Measurements from ENCODE around the gene TMEM258. TPM values are rescaled to one million over a fixed set of nuclear protein-coding genes. Genes with fewer than 3 reads are reported as not detected.

The TMEM258 gene
- total RNA-seq, 2 donors from 2014 or later = 119 to 133 TPM

- Mint-ChIP-seq H3K4me3 (no peak overlapping the region), H3K4me1 (ENCODE audit: low read depth in 2 of 2) (peaks cover 0 to 21% of the 10 kb centered on the region in 2 donors), H3K27ac (no peak overlapping the region), H3K27me3 (no peaks in the 10 kb centered on the region), H3K36me3 (no peaks in the 10 kb centered on the region), H3K9me3 (no peaks in the 10 kb centered on the region)
- ATAC-seq = no peak
- DNase-seq (ENCODE audit: low spot score) = no peak
These were observed 20.4 kb downstream of the TMEM258 start for GRCh38 chr11:61771985-61772455.

DNA sequence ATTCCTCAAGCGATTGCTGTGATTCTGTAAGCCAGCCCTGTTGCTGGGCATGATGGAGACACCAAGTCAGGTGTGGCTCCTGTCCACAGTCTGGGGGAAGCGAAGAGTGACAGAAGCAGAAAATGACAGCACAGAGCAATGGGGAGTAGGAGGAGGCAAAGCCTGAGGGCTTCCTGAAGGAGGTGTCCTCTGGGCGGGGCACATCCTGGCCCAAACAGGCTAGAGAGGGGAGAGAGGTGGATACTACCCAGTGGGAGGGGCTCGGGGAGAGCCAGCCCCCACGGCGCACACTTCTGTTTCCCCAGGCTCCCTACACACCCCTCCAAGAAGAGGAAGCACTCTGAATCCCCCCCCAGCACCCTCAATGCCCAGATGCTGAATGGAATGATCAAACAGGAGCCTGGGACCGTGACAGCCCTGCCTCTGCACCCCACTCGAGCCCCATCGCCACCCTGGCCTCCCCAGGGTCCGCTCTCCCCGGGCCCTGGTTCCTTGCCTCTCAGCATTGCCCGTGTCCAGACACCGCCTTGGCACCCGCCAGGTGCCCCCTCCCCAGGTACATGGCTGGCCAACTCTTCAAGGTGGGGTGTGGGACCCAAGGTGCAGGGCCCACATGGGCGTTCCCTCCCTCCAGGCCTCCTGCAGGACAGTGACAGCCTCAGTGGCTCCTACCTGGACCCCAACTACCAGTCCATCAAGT lies 21.1 kb downstream of the TMEM258 start:
- H3K27me3 Mint-ChIP-seq = no peaks in the 10 kb centered on the region
- H3K36me3 Mint-ChIP-seq = no peaks in the 10 kb centered on the region
- no peak overlapping the region for H3K27ac Mint-ChIP-seq
- no peaks in the 10 kb centered on the region for H3K9me3 Mint-ChIP-seq
- no peak for ATAC-seq
- H3K4me3 Mint-ChIP-seq = no peak overlapping the region
- DNase-seq (ENCODE audit: low spot score) = no peak
- peaks cover 0 to 17% of the 10 kb centered on the region in 2 donors for H3K4me1 Mint-ChIP-seq (ENCODE audit: low read depth in 2 of 2)

GRCh38 chr11:61769946-61770683 lies 22.3 kb downstream of the TMEM258 start:
- Mint-ChIP-seq H3K4me1 (ENCODE audit: low read depth in 2 of 2) (peaks cover 0 to 7% of the 10 kb centered on the region in 2 donors), H3K4me3 (no peak overlapping the region), H3K27ac (no peak overlapping the region), H3K9me3 (no peaks in the 10 kb centered on the region), H3K36me3 (no peaks in the 10 kb centered on the region), H3K27me3 (no peaks in the 10 kb centered on the region)
- ATAC-seq (no peak), DNase-seq (ENCODE audit: low spot score) (no peak)

DNA sequence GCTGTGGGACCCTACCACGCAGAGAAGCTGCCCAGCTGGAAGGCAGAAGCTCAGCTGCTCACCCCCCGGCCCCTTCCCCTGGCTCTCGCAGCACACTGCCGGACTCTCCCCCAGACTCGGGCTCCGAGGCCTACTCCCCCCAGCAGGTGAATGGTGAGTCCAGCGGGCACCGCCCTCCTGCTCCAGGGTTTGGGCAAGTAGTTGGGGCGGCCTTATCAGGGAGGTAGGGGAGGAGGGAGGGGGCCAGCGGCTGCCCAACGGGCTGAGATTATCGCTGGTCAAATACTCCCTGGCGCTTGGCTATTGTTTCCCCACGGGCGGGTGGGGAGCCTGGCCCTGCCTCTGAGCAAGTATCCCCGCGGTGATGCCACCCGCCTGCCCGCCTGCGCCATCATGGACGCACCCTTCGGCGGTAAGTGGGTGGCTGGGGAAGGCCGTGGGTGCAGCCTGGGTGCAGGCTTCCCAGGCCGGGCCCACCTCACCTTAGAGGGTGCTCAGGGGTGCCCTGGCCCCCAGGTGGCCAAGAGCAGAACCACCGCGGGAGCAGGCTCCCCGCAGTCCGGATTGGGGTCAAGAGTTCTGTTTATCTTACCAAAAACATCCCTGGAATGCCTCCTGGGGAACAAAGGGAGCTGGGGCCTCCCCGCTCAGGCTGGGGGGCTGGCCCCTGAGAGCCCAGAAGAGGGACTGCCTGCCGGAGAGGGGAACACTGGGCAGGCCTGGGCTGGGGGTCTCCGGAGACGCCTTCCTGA lies 23.1 kb downstream of the TMEM258 start:
- H3K4me3 Mint-ChIP-seq = no peak overlapping the region
- H3K9me3 Mint-ChIP-seq = no peaks in the 10 kb centered on the region
- H3K4me1 Mint-ChIP-seq (ENCODE audit: low read depth in 2 of 2) = peaks cover 0 to 3% of the 10 kb centered on the region in 2 donors
- no peaks in the 10 kb centered on the region for H3K36me3 Mint-ChIP-seq
- no peaks in the 10 kb centered on the region for H3K27me3 Mint-ChIP-seq
- ATAC-seq = no peak
- no peak for DNase-seq (ENCODE audit: low spot score)
- H3K27ac Mint-ChIP-seq = no peak overlapping the region

DNA sequence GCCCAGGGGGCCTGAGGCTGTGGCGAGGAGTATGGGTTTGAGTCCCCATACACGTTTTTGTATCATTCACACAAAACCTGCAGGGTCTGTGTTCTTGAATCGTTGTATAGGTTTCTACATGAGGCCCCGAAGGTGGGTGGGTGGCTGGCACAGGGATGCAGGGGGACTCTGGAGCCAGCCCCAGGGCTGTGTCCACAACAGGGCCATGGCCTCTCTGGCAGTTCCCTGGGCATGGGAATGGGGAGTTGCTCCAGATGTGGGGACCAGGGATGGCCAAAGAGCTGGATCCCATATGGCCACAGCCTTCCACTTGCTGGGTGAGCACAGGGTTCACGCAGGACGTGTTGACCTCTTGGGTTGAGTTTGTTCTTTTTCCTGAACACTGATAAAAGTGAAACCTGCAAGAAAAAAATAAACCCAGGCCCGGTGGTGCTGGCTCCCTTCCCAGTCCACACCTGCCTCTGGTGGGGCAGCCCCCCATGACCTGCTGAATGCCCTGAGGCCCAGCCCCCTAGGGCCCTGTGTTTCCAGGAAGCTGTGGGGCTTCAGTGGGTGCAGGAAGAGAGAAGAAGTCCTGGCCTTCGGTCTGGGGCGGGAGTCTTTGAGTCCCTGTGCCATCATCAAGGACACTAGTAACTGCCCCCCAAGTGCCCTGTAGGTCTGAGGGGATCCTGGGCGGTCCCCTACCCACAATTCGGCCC lies 23.9 kb downstream of the TMEM258 start:
- Mint-ChIP-seq H3K36me3 (no peaks in the 10 kb centered on the region), H3K4me3 (no peak overlapping the region), H3K27me3 (no peaks in the 10 kb centered on the region), H3K9me3 (no peaks in the 10 kb centered on the region), H3K4me1 (ENCODE audit: low read depth in 2 of 2) (peaks cover 0 to 3% of the 10 kb centered on the region in 2 donors), H3K27ac (no peak overlapping the region)
- ATAC-seq = no peak
- DNase-seq (ENCODE audit: low spot score) = no peak

DNA sequence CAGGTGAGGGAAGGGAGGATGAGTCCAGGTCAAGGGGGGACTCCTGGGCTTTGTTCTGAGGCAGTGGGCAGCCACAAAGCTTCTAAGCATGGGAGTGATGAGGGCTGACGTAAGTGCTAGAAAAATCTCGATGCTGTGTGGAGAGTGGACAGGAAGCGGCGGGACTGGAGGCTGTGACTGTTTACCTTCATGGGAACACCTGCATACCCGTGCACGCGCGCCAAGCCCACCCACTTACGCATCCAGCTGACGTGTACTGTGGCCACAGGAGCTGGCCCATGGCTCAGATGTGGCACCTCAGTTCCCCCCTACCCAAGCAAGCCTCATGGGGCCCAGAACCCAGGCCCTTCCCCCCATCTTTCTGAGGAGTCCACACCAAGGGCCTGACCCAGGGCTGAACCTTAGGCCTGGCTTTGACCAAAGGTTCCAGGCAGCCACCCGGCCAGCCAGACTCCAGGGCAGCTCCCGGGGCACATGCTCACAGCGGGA lies 26.0 kb downstream of the TMEM258 start:
- ATAC-seq (no peak), DNase-seq (ENCODE audit: low spot score) (no peak)
- Mint-ChIP-seq H3K36me3 (no peaks in the 10 kb centered on the region), H3K9me3 (no peaks in the 10 kb centered on the region), H3K4me1 (ENCODE audit: low read depth in 2 of 2) (no peaks in the 10 kb centered on the region), H3K4me3 (no peak overlapping the region), H3K27me3 (peaks cover 0 to 2% of the 10 kb centered on the region in 2 donors), H3K27ac (no peak overlapping the region)

DNA sequence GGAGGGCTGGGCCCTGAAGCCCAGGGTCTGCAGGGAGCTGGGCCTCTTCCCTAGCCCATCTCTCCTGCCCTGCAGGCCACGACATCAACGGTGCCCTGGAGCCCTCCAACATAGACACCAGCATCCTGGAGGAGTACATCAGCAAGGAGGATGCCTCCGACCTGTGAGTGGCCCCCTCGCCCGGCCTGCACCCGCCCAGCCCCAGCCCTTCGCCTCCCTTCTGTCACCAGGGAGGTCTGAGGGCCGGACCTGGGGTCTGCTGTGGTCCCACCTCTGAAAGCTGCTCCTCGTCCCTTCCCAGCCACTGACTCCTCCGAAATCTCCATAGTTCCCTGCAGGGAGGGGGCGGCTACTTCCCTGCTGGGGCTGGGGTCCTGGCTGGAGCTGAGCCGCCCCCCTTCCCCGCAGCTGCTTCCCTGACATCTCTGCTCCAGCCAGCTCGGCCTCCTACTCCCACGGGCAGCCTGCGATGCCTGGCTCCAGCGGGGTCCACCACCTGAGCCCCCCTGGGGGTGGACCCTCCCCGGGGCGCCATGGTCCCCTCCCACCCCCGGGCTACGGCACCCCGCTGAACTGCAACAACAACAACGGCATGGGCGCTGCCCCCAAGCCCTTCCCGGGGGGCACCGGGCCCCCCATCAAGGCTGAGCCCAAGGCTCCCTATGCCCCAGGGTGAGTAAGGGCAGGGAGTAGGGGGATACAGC lies 26.7 kb downstream of the TMEM258 start:
- ATAC-seq (peak in 1 of 2 donors; percentile 2), DNase-seq (ENCODE audit: low spot score) (no peak)
- no peaks in the 10 kb centered on the region for H3K4me1 Mint-ChIP-seq (ENCODE audit: low read depth in 2 of 2)
- H3K36me3 Mint-ChIP-seq = no peaks in the 10 kb centered on the region
- H3K9me3 Mint-ChIP-seq = no peaks in the 10 kb centered on the region
- no peak overlapping the region for H3K27ac Mint-ChIP-seq
- H3K27me3 Mint-ChIP-seq = peaks cover 0 to 2% of the 10 kb centered on the region in 2 donors
- H3K4me3 Mint-ChIP-seq = no peak overlapping the region

DNA sequence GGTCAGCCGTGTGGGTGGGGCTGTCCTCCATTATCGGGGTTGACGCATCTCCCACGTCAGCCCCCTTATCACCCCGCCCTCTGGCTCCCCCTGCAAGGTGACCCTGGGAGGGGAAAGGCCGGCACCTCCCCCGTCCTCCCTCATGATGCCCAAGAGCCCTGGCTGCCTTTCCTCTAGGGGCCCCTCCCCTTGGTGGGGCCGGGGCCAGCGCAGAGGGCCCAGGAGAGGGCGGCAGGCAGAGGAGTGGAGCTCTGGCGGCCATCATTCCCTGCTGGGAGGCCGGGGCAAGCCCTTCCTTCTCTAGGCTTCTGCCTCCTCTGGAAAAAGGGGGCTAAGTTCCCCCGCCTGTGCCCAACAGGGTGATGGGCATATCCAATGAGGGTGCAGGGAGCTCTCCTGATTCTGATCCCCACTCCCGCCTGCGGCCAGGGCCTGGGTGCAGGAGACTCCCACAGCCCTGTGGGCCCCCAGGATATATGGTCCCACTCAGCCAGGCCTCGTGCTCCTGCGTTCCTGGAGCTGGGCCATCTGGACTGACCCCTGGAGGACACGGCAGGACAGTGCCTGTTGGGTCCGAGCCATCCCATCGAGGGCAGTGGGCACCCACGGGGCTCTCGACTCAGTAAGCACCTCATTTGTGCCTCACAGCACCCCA lies 27.7 kb downstream of the TMEM258 start:
- no peak for DNase-seq (ENCODE audit: low spot score)
- no peak overlapping the region for H3K4me3 Mint-ChIP-seq
- no peak for ATAC-seq
- no peaks in the 10 kb centered on the region for H3K4me1 Mint-ChIP-seq (ENCODE audit: low read depth in 2 of 2)
- no peak overlapping the region for H3K27ac Mint-ChIP-seq
- peaks cover 0 to 2% of the 10 kb centered on the region in 2 donors for H3K27me3 Mint-ChIP-seq
- no peaks in the 10 kb centered on the region for H3K9me3 Mint-ChIP-seq
- H3K36me3 Mint-ChIP-seq = no peaks in the 10 kb centered on the region

GRCh38 chr11:61763930-61764605 lies 28.3 kb downstream of the TMEM258 start:
- H3K4me1 Mint-ChIP-seq (ENCODE audit: low read depth in 2 of 2) = no peaks in the 10 kb centered on the region
- H3K36me3 Mint-ChIP-seq = no peaks in the 10 kb centered on the region
- DNase-seq (ENCODE audit: low spot score) = no peak
- H3K27ac Mint-ChIP-seq = no peak overlapping the region
- peaks cover 0 to 2% of the 10 kb centered on the region in 2 donors for H3K27me3 Mint-ChIP-seq
- H3K9me3 Mint-ChIP-seq = no peaks in the 10 kb centered on the region
- ATAC-seq = no peak
- no peak overlapping the region for H3K4me3 Mint-ChIP-seq

DNA sequence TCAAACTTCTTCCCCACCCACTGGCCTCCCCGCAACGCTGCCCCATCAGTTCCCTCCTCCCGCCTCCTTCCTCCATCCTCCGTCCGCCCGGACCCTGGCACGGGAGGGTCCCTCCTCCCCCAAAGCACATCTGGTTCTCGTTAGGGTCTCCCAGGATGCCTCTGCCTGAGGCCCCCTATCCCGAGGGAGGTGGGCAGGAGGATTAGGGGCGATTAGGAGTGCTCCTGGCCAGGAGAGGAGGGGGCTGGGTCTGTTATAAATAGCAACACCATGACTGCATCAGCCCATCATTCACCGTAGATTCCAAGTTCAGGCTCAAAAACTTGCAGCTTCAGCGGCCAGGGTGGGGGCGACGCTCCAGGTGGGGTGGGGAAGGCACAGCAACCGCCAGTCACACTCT lies 29.6 kb downstream of the TMEM258 start:
- Mint-ChIP-seq H3K36me3 (no peaks in the 10 kb centered on the region), H3K4me3 (no peak overlapping the region), H3K4me1 (ENCODE audit: low read depth in 2 of 2) (no peaks in the 10 kb centered on the region), H3K27ac (no peak overlapping the region), H3K9me3 (no peaks in the 10 kb centered on the region), H3K27me3 (peaks cover 0 to 2% of the 10 kb centered on the region in 2 donors)
- ATAC-seq (no peak), DNase-seq (ENCODE audit: low spot score) (no peak)

DNA sequence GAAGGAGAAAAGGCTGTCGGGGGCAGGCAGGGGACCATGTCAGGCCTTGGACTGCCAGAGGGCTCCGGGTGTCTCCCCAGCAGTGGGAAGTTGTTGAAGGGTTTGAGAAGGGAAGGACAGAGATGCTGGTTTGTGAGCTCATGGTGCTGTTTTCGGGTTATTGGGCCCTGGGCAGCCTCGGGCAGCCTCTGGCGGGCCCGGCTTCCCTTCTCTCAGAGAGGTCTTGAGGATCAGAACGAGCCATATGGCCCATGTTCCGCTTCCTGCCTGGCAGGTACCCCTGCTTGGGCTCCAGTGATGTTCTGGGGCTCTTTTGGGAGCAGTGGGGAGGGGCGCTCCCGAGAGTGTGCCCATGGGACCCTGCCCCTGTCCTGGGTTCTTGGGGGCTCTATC lies 30.2 kb downstream of the TMEM258 start:
- Mint-ChIP-seq H3K27ac (no peak overlapping the region), H3K36me3 (no peaks in the 10 kb centered on the region), H3K27me3 (peaks cover 0 to 2% of the 10 kb centered on the region in 2 donors), H3K4me1 (ENCODE audit: low read depth in 2 of 2) (peaks cover 2 to 4% of the 10 kb centered on the region in 2 donors), H3K9me3 (no peaks in the 10 kb centered on the region), H3K4me3 (no peak overlapping the region)
- no peak for ATAC-seq
- no peak for DNase-seq (ENCODE audit: low spot score)

Measured in natural killer cell treated with Interleukin-12 subunit alpha and Interleukin-12 subunit beta and Interleukin-15 and Interleukin-18, amount 100 ng/mL, for 72 hours (primary cell).